Ovary (tissue), 3 donors: Measurements from ENCODE around the gene ALG2.

Experiments used
- POLR2A ChIP-seq: fragments of 450-650 bp; IDR thresholded peaks from one replicate; pipeline ENCODE4 v1.6.1; 2017; ENCODE audit warnings: antibody characterized with exemption, mild to moderate bottlenecking, moderate library complexity
- TF ChIP-seq, protein P1 (sequence below), 3 donors: fragments of 450-650 bp in 2 of 3; fragments of 200-600 bp in 1 of 3; IDR thresholded peaks; one replicate each; pipeline versions ENCODE4 v1.5.1 to v1.8.0; 2016 to 2022; ENCODE audit warnings: antibody characterized with exemption in 3 of 3, mild to moderate bottlenecking in 1 of 3
- donor health status: DM: no; HTN: no; CAD: no.

- TF ChIP-seq, protein P1, sequence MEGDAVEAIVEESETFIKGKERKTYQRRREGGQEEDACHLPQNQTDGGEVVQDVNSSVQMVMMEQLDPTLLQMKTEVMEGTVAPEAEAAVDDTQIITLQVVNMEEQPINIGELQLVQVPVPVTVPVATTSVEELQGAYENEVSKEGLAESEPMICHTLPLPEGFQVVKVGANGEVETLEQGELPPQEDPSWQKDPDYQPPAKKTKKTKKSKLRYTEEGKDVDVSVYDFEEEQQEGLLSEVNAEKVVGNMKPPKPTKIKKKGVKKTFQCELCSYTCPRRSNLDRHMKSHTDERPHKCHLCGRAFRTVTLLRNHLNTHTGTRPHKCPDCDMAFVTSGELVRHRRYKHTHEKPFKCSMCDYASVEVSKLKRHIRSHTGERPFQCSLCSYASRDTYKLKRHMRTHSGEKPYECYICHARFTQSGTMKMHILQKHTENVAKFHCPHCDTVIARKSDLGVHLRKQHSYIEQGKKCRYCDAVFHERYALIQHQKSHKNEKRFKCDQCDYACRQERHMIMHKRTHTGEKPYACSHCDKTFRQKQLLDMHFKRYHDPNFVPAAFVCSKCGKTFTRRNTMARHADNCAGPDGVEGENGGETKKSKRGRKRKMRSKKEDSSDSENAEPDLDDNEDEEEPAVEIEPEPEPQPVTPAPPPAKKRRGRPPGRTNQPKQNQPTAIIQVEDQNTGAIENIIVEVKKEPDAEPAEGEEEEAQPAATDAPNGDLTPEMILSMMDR (IDR thresholded peaks at IDR 0.05) = no peak
- no peak for TF ChIP-seq POLR2A
These were observed 40.2 kb upstream of the ALG2 start for GRCh38 chr9:99261923-99262322.
